Retinal pigment epithelial cell (primary cell): ENCODE data around the gene GDF2.

Source experiments
- DNase-seq: peaks from one replicate; pipeline ENCODE4 v3.0.0-alpha.2; 2010; ENCODE audit warnings: low read depth
- H3K4me3 ChIP-seq: 2 replicates; pipeline ENCODE4 v1.5.1; 2011; ENCODE audit warnings: mild to moderate bottlenecking, low read length, control low read depth, moderate library complexity
- CTCF ChIP-seq: conservative IDR thresholded peaks from 2 replicates; pipeline ENCODE4 v1.5.1; 2011; ENCODE audit warnings: low read depth, low read length, control low read depth, inconsistent platforms

GDF2 gene

GRCh38 chr10:47322300-47323061 is at the start of gene GDF2:
Gene GDF2, plus strand, starts transcription at chr10:47322454. Its CDS starts 215 bp downstream, at chr10:47322669.
- no peak for TF ChIP-seq CTCF
- H3K4me3 ChIP-seq = no peak within 1 kb of the TSS
- DNase-seq = no peak

- no peak for DNase-seq
Observed at GRCh38 chr10:47276071-47276470, 46.2 kb upstream of the GDF2 start.

GRCh38 chr10:47276576-47277351 is 45.5 kb upstream of the GDF2 start:
- DNase-seq = no peak
- TF ChIP-seq CTCF = no peak
- no peak overlapping the region for H3K4me3 ChIP-seq

More at GRCh38 chr10:47276071-47276470, 46.2 kb upstream of the GDF2 start:
- H3K4me3 ChIP-seq = no peak overlapping the region
- no peak for TF ChIP-seq CTCF

GRCh38 chr10:47277352-47278151 is 44.7 kb upstream of the GDF2 start:
- no peak for TF ChIP-seq CTCF
- no peak overlapping the region for H3K4me3 ChIP-seq
- no peak for DNase-seq

- H3K4me3 ChIP-seq = no peak overlapping the region
- TF ChIP-seq CTCF = no peak
- no peak for DNase-seq
Observed at GRCh38 chr10:47278152-47278473, 44.1 kb upstream of the GDF2 start.

GRCh38 chr10:47278720-47279119 is 43.5 kb upstream of the GDF2 start:
- no peak for TF ChIP-seq CTCF
- no peak overlapping the region for H3K4me3 ChIP-seq
- DNase-seq = no peak
